C4-2B (cell line): ENCODE measurements around the gene STXBP2.

Source experiments
- H3K27ac ChIP-seq: fragments of 450-650 bp; 2 replicates; pipeline ENCODE4 v1.5.1; 2017
- ZFX ChIP-seq: fragments of 450-650 bp; IDR thresholded peaks from 2 replicates; pipeline ENCODE4 v1.6.1; 2017
- TF ChIP-seq, protein P1 (sequence below): fragments of 450-650 bp; conservative IDR thresholded peaks from 2 replicates; pipeline ENCODE4 v1.5.1; 2017; ENCODE audit warnings: mild to moderate bottlenecking

STXBP2 gene

DNA sequence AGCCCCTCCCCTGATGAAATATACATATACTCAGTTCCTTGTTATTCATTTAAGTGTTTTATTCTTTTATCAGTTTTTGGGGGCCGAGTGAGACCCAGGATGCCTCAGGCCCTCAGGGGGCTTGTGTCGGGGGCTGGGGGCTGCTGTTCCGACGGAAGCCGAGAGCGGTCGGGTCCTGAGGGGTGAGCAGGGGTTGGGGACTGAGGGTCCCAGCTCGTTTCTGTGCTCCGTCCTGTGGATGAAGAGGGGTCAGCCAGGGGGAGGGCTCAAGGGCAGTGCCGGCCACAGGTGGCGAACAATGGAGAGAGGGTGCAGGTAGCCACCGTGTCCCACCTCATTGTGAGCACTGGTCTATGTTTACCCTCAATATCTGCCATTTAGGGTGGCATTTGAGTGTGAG lies 5.3 kb upstream of the STXBP2 start:
- TF ChIP-seq, protein P1, sequence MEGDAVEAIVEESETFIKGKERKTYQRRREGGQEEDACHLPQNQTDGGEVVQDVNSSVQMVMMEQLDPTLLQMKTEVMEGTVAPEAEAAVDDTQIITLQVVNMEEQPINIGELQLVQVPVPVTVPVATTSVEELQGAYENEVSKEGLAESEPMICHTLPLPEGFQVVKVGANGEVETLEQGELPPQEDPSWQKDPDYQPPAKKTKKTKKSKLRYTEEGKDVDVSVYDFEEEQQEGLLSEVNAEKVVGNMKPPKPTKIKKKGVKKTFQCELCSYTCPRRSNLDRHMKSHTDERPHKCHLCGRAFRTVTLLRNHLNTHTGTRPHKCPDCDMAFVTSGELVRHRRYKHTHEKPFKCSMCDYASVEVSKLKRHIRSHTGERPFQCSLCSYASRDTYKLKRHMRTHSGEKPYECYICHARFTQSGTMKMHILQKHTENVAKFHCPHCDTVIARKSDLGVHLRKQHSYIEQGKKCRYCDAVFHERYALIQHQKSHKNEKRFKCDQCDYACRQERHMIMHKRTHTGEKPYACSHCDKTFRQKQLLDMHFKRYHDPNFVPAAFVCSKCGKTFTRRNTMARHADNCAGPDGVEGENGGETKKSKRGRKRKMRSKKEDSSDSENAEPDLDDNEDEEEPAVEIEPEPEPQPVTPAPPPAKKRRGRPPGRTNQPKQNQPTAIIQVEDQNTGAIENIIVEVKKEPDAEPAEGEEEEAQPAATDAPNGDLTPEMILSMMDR, result no peak
- TF ChIP-seq ZFX, result no peak
- H3K27ac ChIP-seq, result no peak overlapping the region

DNA sequence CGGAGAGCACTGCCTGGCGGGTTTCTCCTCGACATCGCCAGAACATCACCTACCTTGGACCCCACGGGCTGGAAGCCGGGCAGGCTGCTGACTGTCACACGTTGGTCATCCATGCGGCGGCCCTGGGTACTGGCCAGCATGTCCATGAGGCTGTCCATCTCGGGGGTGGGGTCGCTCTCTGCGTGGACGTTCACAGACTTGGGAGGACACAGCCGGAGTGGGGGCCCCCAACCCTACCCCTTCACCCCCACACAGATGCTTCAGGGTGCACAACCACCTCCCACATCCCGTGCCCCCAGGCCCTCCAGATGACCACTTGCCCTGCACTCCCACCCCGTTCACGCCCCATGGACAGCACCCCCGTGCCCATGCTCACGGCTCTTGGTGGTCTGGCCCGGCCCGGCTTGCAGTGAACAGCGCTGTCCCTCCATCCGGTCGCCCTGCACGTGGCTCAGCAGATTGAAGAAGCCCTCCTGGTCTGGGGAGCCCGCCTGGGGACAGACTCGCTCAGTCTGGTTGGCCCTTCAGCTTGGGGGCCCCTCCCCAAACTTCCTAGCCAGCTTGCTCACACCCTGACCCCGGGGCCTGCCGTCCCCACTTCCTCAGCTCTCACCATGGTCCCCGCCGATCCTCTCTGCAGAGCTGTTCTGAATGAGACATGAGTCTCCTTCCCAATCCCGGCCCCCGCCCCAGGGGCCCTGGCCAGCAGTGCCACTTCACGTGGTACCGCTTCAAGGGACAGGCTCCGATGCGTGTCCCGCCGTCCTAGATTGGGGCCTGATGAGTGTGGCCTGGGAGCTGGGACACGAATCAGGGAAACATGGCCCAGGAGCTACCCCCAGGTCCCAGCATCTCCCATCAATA lies 4.3 kb upstream of the STXBP2 start:
- H3K27ac ChIP-seq, result no peak overlapping the region
- TF ChIP-seq, protein P1, result no peak
- TF ChIP-seq ZFX, result no peak

DNA sequence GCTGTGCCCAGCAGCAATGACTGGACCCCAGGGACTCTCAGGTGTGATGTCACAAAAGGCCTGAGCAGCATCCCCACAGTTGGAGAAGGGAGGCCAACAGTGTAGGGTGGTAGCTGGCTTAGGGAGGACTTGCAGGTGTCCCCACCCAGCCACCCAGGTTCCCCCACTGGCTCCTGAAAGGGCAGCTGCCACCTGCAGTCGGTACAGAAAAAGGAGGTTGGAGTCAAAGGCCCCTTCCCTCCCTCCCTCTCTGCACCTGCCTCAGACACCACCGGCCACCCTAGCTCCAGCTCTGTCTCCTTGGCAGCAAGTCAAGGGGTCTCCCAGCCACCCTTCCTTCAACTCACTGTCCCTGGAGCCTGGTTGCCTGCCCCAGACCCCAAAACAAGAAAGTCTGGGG lies 3.2 kb upstream of the STXBP2 start, which contains the start of gene PCP2:
PCP2 (minus strand) TSS at position 22 of the 400 bp plus-strand sequence. CDS start 262 bp downstream, outside the sequence.
- H3K27ac ChIP-seq, result no peak within 1 kb of the TSS
- TF ChIP-seq ZFX, result no peak
- TF ChIP-seq, protein P1, result no peak

DNA sequence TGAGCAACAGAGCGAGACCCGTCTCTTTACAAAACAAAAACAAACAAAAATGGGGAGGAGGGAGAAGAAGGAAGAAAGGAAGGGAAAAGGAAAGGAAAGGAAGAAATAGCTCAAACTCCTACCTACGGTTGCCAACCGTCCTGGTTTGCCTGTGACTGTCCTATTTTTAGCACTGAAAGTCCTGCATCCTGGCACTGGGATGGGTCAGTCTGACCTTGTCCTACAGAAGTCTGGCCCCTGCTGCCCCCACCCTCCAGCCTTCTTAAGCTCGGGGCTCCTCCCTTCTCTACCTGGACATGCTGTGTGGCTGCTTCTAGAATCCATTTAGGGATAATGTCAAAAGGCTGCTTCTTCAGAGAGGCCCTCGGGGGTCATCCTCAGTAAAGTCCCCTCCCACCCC lies 1.2 kb upstream of the STXBP2 start:
- H3K27ac ChIP-seq, result no peak overlapping the region

GRCh38 chr19:7636317-7636690 lies 606 bp upstream of the STXBP2 start:
- no peak for TF ChIP-seq ZFX
- TF ChIP-seq, protein P1, result no peak
- H3K27ac ChIP-seq, result peak overlapping the region; percentile 79

More for the DNA sequence above, 1.2 kb upstream of the STXBP2 start:
- no peak for TF ChIP-seq ZFX
- TF ChIP-seq, protein P1, result no peak

DNA sequence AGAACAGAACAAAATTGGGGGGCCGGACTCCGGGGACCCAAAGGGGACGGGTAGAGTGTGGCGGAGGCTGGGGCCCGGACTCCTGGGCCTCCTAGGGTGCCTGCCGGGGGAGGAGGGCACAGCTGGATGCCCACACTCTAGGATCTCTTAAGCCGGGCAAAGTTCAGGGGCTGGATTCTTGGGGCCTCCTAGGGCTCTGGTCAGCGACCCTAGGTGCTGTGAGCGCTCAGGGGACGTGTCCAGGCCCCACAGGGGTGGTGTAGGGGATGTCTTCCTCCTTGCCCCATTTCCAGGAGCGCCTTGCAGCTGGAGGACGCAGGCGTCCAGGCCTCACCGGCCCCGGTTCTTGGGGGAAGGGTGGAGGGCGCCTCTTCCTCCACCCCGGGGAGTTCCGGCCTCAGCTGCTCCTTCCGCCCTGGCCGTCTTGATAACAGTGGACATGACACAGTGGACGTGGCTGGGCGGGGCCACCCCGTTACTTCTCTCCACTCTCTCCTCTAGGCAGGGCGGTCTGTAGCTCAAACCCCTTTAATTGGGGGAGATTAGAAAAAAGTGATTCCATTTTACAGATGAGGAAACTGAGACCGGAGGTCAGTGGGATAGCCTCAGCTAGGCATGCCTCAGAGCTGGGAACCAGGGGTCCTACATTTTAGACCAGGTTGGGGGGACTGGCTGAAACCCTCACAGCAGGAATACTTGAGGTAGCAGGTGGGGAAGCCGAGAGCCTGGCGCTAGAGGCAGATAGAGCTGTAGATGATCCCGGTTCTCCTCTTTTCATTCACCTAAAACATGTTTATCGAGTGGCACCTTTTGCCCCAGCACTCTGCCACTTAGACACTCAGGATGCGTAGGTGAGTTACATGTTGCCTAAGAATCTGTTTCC lies 705 bp downstream of the STXBP2 start:
- peak; percentile 53; the same call in 1 of the 2 replicates for TF ChIP-seq ZFX
- TF ChIP-seq, protein P1, result no peak
- H3K27ac ChIP-seq, result peak overlapping the region; percentile 79
